Loucy (cell line): ENCODE results near the gene MAN2A1.

Experiments used
- EZH2phosphoT487 ChIP-seq: fragments of 200-600 bp; IDR thresholded peaks from 2 replicates; pipeline ENCODE4 v1.6.1; 2018; ENCODE audit warnings: antibody characterized with exemption, mild to moderate bottlenecking, moderate library complexity, borderline replicate concordance
- TF ChIP-seq, protein P1 (sequence below): fragments of 200-600 bp; sonication (generic); conservative IDR thresholded peaks from 2 replicates; pipeline ENCODE4 v1.5.1; 2014; ENCODE audit warnings: mild to moderate bottlenecking, antibody characterized with exemption, low read length

- TF ChIP-seq, protein P1, sequence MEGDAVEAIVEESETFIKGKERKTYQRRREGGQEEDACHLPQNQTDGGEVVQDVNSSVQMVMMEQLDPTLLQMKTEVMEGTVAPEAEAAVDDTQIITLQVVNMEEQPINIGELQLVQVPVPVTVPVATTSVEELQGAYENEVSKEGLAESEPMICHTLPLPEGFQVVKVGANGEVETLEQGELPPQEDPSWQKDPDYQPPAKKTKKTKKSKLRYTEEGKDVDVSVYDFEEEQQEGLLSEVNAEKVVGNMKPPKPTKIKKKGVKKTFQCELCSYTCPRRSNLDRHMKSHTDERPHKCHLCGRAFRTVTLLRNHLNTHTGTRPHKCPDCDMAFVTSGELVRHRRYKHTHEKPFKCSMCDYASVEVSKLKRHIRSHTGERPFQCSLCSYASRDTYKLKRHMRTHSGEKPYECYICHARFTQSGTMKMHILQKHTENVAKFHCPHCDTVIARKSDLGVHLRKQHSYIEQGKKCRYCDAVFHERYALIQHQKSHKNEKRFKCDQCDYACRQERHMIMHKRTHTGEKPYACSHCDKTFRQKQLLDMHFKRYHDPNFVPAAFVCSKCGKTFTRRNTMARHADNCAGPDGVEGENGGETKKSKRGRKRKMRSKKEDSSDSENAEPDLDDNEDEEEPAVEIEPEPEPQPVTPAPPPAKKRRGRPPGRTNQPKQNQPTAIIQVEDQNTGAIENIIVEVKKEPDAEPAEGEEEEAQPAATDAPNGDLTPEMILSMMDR = no peak
- no peak for TF ChIP-seq EZH2phosphoT487
Observed at GRCh38 chr5:109701252-109701651, 11.5 kb downstream of the MAN2A1 start.
